Left renal pelvis (tissue), 4 donors: ENCODE measurements around the gene RABGAP1L. TPM values are rescaled to one million over a fixed set of nuclear protein-coding genes. Genes with fewer than 3 reads are reported as not detected.

Experiments used
- DNase-seq, 4 donors: peaks; one replicate each; pipeline ENCODE4 v3.0.0-alpha.2; 2013; ENCODE audit warnings: low read depth in 4 of 4, low spot score in 3 of 4
- polyA plus RNA-seq, 4 donors: library from polyadenylated mRNA; unstranded; fragments of 120-200 nt; gene quantifications; one replicate each; pipeline ENCODE4 v1.2.1, GENCODE V29; 2013; ENCODE audit not compliant: insufficient read length in 4 of 4

Gene RABGAP1L
- polyA plus RNA-seq, 4 donors = 23.9 to 32.5 (median 28.4) TPM

GRCh38 chr1:174946031-174946430 is 786.7 kb downstream of the RABGAP1L start:
- DNase-seq = no peak

- DNase-seq = no peak
These were observed 789.7 kb downstream of the RABGAP1L start for GRCh38 chr1:174949061-174949460.

DNA sequence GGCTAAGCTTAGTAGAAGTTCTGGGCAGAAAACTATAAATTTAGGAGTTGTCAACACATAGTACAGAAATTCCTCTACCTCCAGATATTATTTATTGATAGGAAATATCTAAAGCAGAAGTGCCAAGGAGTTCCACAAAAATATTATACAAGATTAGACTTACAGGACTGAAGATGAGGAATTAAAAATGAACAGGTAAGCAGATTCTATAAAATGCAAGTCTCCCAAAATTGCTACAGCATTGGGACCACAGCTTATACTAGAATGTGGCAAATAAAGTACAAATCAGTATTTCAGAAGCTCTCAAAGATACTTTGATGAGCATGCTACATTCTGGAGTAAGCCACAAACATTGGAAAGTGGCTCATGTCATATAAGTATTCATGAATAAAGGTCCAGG is 790.3 kb downstream of the RABGAP1L start:
- DNase-seq = no peak

GRCh38 chr1:174953285-174954072 is 794.2 kb downstream of the RABGAP1L start:
- DNase-seq = no peak

DNA sequence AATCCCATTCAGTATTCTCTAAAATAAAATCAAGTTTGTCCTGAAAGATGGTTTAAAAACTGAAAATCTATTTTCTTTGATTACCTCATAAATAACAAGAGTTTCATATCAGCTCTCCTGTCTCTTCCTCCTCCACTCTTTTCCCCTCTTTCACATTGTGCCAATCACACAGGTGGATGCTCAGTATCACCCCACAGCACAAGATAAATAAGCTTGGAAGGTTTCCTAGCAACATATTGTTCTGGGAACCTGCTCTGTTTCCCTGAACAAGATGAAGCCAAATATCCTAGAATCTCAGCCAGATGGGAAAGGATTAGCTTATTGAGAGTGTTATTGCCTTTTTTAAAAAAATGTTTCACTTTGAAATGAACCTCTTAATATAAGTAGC is 794.7 kb downstream of the RABGAP1L start:
- no peak for DNase-seq

- no peak for DNase-seq
These were observed 795.6 kb downstream of the RABGAP1L start for GRCh38 chr1:174954671-174955669.

GRCh38 chr1:174956086-174956485 is 796.8 kb downstream of the RABGAP1L start:
- no peak for DNase-seq

DNA sequence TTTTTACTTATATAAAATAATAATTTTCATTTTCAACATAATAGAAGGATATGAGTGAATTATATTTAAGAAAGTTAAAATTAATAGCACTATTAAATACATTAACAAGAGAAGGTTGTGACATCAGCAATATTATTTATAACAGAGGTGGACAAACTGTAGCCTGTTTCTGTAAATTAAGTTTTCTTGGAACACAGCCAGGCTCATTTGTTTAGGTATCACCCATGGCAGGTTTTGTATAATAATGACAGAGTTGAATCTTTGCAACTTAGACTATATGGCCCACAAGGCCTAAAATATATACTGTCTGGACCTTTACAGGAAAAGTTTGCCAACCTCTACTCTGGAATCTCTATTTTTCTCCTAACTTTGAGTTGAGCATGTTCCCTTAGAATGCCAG is 797.7 kb downstream of the RABGAP1L start:
- no peak for DNase-seq

DNA sequence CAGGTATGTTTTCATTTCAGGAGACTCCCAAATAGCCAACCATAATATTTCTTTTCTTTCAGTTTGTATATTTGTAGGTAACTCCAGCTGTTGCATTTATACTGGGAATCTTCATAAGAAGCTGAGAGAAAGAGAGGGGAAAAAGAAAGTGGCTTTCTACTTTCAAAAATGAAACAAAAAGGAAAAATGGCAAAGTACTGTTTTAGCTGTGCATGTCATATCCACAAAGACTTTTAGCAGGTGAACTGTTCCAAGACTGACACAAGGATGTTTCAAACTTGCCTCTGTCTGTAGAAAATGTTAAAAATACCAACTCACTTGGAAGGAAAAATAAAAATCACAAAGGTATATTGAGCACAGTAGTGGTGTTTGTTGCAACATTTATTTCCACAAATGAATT is 798.5 kb downstream of the RABGAP1L start:
- DNase-seq = no peak

GRCh38 chr1:174958396-174958795 is 799.1 kb downstream of the RABGAP1L start:
- DNase-seq = no peak

DNA sequence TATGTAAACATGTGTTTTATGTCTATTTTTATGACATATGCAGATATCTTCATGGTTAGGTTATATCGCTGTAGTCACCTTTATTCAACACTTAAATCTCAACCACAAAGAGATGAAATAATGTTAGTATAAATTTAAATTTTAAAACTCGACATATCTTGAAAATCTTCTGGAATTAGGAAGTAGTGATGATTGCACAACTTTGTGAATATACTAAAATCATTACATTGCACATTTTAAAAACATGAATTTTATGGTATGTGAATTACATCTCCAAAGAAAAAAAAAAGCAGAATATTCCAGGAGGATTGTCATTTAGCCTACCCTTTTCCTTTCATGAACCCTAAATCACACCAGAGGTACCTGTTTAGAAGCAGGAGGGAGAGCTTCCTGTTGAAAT is 801.0 kb downstream of the RABGAP1L start:
- DNase-seq = no peak

- no peak for DNase-seq
These were observed 804.3 kb downstream of the RABGAP1L start for GRCh38 chr1:174963529-174964125.

GRCh38 chr1:174964261-174964971 is 805.1 kb downstream of the RABGAP1L start:
- no peak for DNase-seq

DNA sequence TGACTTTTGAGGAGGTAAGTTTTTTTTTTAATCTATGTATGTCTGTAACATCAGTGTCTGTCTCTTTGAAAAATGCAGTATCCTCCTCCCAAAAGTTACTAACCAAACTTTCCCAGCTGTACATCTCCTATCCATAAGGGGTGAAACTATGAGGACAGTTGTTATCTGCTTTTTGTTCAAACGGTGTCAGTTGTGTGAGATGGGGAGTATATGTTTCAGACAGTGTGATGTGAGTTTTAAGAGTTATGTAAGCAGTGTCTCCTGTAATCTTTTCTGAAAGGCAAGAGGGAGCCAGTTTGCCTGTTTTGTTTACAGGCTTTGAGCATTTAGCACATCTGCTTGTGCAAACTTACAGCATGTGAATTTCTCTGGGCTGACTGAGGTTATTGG is 805.6 kb downstream of the RABGAP1L start:
- no peak for DNase-seq

GRCh38 chr1:174965362-174966007 is 806.2 kb downstream of the RABGAP1L start:
- no peak for DNase-seq

- DNase-seq = no peak
These were observed 806.8 kb downstream of the RABGAP1L start for GRCh38 chr1:174966008-174966572.

GRCh38 chr1:174967845-174968705 is 808.8 kb downstream of the RABGAP1L start:
- no peak for DNase-seq

DNA sequence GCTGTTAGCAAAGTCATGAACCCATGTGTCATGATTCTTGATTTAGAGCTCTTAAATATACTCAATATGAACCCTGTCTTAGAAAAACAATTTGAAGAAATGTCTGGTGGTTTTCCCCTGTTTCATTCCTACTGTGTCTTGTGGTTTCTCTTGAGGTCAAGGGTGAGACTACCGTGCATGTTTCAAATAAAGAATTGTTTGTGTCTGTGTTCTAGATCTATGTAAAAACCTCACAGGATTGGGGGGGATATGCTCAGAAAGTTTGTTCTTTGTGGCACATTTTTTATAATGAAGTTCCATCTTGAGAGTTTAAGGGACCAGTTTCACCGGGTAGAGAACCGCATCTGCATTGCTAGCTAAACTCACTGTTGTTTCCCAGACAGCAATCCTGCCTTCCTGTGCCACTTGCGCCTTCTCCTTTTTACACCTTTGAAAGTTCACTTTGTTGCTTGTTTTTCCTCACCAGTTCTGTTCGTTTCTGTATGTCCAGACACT is 809.5 kb downstream of the RABGAP1L start:
- DNase-seq = no peak

GRCh38 chr1:174969977-174970376 is 810.7 kb downstream of the RABGAP1L start:
- DNase-seq = no peak
